C4-2B (cell line): ENCODE results near the gene IPO5.

ENCODE experiments used
- H3K27ac ChIP-seq: fragments of 450-650 bp; 2 replicates; pipeline ENCODE4 v1.5.1; 2017
- CTCF ChIP-seq: fragments of 450-650 bp; conservative IDR thresholded peaks from 2 replicates; pipeline ENCODE4 v1.5.1; 2017; ENCODE audit warnings: mild to moderate bottlenecking
- ZFX ChIP-seq: fragments of 450-650 bp; IDR thresholded peaks from 2 replicates; pipeline ENCODE4 v1.6.1; 2017

Gene IPO5

DNA sequence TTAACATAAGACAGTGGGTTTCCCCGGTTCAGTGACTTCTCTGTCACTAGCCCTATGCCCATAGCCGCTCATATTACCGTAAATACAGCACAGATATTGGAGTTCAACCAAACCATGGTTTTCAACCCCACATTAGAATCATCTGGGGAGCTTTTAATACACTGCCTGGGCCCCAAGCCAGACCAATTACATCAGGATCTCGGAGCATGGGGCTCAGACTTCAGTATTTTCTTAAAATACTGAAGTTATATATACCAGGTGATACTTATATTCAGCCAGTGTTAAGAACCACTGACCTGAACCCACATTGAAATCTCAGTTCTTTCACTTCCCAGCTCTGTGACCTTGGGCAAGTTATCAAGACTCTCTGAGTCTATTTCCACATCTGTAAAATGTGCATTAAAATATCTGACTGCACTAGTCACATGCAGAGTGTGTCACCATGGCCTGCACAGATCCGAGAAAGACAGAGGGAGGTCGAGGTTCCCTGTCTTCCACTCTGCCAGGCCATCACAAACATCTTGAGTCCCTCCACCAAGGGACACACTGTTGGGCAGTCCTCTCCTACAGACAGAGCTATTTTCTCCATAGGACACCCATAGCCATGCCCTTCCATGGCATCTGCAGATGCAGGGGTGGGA lies 32.2 kb upstream of the IPO5 start:
- H3K27ac ChIP-seq, result no peak overlapping the region
- TF ChIP-seq CTCF, result no peak
- TF ChIP-seq ZFX, result no peak

DNA sequence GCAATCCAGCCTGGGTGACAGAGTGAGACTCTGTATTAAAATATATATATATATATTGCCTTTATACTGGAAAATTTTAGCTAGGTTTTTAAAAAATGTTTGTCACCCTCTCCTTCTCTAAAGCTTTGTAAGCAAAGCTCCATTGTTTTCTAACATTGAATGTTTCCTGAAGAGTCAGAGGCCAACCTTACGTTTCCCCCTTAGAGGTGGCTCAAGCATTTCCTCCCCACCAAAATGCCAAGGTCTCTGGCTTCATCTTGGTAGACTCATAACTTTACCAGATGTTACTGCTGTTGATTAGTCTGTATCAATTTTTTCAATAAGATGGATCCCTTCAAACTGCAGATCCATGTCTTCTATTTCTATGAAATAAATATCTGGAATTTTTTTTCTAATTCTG lies 25.2 kb upstream of the IPO5 start:
- TF ChIP-seq CTCF (no peak), ZFX (no peak)

GRCh38 chr13:97932036-97932435 lies 21.4 kb upstream of the IPO5 start:
- no peak overlapping the region for H3K27ac ChIP-seq
- TF ChIP-seq CTCF (no peak), ZFX (no peak)

More for the DNA sequence above, 25.2 kb upstream of the IPO5 start:
- H3K27ac ChIP-seq, result no peak overlapping the region

- no peak overlapping the region for H3K27ac ChIP-seq
- TF ChIP-seq ZFX (no peak), CTCF (no peak)
Measured at GRCh38 chr13:97932647-97933046, 20.8 kb upstream of the IPO5 start.

DNA sequence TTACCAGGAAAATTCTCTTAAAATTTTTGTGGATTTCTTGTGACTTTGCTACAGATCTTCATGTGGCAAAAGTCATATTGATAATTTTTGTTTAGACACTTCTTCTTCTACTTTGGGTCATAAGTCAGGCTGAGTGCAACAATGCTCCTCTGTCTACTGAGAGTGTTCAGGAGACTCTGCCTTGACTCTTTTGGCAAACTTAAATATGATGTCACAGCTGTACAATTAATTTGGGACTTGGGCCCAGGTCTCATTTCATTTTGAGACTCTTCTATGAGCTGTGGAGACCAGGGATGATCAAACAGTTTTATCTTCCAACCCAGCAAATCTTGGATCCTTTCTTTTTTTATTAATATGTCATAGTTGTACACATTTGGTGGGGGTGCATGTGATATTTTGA lies 19.7 kb upstream of the IPO5 start:
- TF ChIP-seq ZFX, result no peak
- no peak for TF ChIP-seq CTCF
- H3K27ac ChIP-seq, result no peak overlapping the region

DNA sequence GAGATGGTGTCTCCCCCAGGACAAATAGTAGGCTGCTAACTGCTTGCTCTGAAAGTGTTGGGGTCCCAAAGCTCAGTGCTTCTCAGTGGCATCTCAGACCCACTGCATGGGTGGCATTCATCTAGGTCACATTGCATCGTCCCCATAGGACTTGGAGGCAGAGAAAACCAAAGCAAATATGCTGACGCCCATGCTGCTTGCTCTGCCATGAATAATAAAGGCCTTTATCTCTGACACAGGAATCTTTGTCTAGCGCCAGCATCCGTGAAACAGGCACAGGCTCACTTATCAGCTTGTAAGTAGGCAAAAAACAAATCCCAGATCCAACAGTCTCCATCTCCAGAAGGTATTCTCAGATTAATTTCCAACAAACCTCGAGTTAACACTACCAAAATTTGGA lies 18.9 kb upstream of the IPO5 start:
- TF ChIP-seq CTCF (no peak), ZFX (no peak)
- no peak overlapping the region for H3K27ac ChIP-seq

DNA sequence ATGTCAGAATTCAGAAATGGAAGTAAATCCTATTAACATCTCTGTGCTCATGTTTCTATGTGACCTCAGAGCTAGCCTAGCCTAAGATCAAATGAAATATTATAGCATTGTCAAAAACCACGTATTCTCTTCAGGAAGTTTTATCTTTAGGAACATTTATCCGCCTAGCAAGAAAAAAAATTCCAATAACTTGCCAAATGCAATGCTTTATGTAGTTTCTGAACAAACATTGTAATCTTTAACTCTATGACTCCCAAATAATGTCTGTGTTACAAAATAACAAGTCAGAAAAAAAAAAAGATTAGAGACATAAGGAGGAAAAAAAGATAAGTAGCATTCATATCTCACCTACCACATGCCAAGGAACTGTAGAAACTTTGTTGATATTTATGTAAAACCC lies 18.4 kb upstream of the IPO5 start:
- H3K27ac ChIP-seq, result no peak overlapping the region
- TF ChIP-seq ZFX (no peak), CTCF (no peak)
